Raji (cell line): ENCODE measurements around the gene GRIK2.

ENCODE experiments used
- POLR2A ChIP-seq: IDR thresholded peaks from 2 replicates; pipeline ENCODE4 v1.6.1; 2011; ENCODE audit warnings: low read depth, low read length, control low read depth; ENCODE audit not compliant: insufficient read depth

Gene GRIK2

GRCh38 chr6:101486124-101486523 lies 92.6 kb downstream of the GRIK2 start:
- TF ChIP-seq POLR2A, result no peak

DNA sequence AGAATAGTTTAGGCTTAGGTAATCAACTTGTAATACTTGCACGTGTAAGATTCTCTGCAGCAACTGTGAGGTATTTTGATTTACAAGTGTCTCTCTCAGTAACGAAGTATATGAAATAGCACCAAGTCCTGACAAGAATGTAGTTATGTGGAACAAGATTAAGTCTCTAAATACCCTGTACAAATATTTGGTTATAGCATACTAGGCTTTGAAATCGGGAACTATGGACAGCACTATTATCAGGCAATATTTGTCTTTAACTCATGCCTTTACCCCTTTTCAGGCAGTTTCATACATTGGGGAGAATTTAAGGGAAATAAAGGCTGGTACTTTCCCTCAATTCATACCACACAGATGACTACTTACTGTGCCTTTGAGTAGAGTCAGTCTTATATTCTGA lies 93.2 kb downstream of the GRIK2 start:
- no peak for TF ChIP-seq POLR2A

DNA sequence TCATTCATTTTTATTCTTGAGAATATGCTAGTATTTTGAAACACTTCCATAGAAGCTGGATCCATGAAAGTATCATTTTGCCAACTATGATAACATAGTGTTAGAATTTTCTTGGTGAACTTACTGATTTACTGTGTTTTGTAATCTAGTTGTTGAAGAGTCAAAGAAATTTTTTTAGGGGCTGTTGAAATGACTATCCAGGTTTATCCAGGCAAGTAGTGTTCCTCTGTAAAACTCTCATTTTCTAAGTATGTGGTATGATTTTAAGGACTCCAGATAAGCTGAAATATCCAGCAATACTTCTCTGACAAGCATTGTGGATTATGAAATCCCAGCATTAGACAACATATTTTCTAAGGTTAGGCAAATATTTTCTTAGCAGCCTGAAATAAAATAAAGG lies 95.9 kb downstream of the GRIK2 start:
- no peak for TF ChIP-seq POLR2A

- TF ChIP-seq POLR2A, result no peak
Measured at GRCh38 chr6:101490857-101491256, 97.3 kb downstream of the GRIK2 start.

DNA sequence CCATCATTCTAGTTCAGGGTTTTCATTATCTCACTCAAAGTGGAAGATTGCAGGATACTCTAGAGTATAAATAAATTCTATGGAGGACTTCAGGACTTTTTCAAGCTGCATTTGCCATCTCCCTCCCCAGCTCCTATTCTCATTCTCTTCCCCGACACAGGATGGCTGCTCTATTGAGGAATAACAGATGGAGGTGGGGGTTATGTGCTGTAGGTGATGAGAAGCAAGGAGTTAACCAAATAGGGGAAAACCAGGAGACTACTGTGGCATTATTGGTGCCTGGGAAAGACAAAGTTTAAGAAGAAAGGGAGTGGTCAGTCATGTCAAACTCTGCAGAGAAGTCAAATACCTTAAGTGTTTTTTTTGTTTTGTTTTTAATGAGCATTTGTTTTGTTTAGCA lies 109.3 kb downstream of the GRIK2 start:
- TF ChIP-seq POLR2A, result no peak

DNA sequence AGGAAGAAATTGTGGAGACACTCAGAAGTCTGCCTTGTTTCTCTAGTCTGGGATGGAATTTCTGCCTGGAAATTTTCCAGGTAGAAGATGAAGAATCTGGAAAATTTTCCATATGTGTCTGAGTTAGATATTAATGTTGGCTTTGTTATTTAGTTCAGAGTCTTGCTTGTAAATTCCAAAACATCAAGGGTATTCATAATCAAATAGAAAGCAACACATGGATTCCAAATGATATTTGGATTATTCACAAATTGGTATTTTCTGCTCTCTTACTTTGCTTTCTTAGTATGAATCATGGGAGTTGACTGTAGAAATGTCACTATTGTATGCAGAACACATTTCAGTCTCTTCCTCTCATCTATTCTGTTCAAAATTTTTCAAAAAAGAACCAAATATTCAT lies 116.0 kb downstream of the GRIK2 start:
- TF ChIP-seq POLR2A, result no peak

DNA sequence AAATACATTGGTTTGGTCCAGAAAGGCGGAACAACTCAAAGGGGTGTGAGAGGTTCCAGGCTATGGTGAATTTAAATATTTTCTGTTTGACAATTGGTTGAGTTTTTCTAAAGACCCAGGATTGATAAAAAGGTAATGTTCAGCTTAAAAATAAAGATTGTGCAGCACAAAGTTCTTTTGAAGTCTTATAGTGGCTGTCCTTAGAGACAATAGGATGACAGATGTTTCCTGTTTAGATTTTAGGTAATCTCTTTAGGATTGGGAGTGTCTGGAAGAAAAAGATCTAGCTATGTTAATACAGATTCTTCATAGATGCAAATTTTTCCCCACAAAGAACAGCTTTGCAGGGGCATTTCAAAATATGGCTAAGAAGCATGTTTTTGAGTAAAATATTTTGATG lies 119.7 kb downstream of the GRIK2 start:
- TF ChIP-seq POLR2A, result no peak

GRCh38 chr6:101516578-101516977 lies 123.1 kb downstream of the GRIK2 start:
- no peak for TF ChIP-seq POLR2A

DNA sequence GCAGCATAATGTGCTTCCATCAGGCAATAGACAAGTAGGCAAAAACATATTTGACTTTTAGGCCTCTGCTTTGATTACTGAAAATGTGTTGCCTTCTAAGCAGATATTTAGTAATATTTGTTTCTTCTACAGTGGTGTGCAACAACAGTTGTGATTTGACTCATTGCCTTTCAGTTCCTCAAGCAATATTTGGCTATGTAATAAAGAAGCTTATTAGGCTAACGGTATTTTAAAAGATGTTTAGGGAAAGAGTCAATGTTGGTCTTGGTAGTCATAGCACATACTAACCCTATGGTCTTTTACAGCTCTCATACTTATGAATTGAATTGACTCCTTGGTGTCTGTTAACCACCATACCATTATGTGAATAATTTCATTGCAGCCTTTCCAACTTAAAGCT lies 124.1 kb downstream of the GRIK2 start:
- no peak for TF ChIP-seq POLR2A

DNA sequence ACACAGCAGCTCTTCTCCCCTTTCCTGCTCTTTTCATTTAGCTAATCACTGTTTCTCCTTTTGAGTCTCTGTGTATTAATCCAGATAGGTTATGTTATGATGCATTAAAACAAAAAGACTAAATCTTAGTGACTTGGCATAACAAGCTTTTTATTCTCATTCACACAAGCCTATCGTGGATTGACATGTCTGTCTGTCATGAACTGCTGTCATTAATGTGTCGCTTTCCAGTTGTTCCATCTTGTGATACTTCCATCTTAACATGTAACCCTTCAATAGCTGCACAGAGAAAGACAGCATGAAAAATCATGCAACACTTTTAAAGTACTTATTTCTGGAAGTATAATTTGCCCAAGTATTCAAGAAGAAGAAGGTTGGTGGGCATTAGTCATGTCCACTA lies 128.7 kb downstream of the GRIK2 start:
- TF ChIP-seq POLR2A, result no peak

- TF ChIP-seq POLR2A, result no peak
Measured at GRCh38 chr6:101527467-101527866, 134.0 kb downstream of the GRIK2 start.

DNA sequence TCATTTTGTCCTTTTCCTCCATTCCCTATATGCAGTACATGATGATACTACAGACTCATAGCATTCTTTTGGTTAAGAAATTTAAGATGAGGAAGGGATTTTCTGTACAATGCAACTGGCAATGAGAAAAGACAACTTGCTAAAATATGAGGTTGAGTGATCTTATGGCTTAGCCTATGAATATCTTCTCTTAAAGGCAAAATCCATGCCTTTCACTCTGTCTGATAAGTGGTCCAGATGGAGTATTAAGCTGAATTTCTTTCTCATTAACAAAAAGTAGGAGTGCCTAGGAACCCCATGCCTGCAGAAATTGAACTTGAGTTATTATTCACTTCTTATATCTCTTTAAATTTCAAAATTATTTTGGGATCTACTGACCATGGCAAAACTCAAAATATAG lies 135.3 kb downstream of the GRIK2 start:
- no peak for TF ChIP-seq POLR2A

DNA sequence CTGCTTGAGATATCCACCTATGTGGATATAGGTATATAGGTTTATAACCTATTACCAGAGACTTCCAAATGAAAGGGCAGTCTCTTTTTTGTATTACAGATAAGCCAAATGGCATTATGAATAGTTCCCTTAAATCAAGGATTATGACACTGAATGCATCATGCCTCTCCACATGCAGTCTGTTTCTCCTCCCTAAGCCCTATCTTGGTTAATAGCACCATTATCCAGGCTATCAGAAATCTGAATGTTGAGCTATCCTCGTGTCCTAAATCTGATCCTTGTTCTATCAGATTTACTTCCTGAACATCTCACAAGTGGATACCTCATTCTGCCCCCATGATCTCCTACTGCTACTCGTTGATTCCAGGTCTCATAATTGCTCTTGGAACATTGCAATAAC lies 138.0 kb downstream of the GRIK2 start:
- TF ChIP-seq POLR2A, result no peak

GRCh38 chr6:101534386-101534785 lies 140.9 kb downstream of the GRIK2 start:
- no peak for TF ChIP-seq POLR2A

DNA sequence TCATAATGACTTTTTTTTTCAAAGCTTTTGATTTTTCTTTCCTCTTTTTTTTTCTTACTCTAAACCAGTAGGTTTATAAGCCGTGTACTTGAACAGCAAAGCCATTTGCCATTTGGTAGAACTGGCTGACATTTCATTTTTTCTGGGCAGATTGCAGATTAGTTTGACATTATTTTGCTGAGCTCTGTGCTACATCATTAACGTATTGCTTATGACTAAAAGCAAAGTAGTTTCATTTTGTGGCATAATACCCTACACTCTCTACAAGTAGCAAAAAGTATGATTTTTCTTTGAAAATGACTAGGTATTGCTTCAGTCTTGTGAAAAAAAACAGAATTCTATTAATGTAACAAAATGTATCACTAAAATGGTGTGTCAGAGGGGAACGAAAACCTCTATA lies 141.3 kb downstream of the GRIK2 start:
- no peak for TF ChIP-seq POLR2A

DNA sequence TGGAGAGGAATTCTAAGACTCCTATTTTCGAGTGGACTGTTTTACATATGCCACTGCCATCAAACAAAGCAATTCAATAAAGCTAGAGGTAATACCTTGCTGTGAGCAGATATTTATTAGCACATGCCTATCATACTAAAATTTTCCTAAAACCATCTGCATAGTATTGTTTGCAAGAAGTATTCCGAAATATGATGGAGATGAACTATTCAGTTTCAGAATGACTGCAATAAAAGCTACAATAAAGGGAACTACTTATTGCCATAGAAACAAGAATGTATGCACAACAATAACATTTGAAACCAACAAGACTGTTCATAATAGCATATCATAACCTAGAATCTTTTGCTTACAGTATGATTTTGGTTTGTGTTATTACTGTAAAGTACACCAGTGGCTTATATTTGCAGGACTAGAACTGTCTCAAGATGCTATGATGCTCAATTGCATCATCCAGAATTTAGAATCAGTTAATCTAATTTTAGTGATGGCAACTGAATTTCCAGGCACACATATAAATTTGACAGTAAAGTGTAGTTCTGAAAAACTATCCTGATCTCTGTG lies 144.3 kb downstream of the GRIK2 start:
- no peak for TF ChIP-seq POLR2A

GRCh38 chr6:101539510-101540245 lies 146.2 kb downstream of the GRIK2 start:
- TF ChIP-seq POLR2A, result no peak

DNA sequence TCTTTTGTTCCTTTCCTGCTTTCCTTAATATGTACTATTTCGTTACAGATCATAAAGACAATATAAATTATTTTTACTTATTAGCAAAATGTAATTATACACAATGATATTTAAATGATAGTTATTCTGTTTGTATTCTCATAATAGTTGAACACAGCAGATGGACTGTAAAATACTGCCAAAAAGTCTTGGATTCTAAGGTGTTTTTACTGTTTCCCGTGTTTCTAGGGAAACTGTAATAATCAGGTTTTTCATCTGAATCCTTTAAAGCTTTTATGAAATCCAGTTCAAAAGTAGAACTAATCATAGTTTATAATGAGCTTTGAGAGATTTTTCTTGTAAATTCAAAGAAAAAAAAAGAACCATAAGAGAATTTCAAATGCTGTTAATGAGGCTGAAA lies 148.4 kb downstream of the GRIK2 start:
- no peak for TF ChIP-seq POLR2A

DNA sequence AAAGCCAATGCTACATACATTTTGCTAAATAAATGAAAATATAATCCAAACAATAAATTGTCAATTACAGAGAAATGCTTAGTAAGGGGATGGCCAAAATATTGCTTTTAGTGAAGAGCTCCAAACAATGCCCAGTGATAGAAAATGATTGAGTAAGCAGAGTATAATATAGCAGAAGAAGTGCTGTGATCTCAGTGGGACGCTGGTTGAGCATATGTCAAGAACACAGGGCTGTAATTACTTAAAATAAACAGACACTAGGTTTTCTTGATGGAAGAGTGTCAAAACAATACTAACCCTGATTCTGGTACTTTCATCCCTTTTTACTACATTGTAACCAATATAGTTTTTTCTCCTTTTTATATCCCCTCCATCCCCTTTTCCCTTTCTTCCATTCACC lies 150.3 kb downstream of the GRIK2 start:
- no peak for TF ChIP-seq POLR2A
